Urinary bladder (tissue), 2 donors: ENCODE results near the gene TCTN2. TPM values are rescaled to one million over a fixed set of nuclear protein-coding genes. Genes with fewer than 3 reads are reported as not detected.

Experiments
- polyA plus RNA-seq: library from polyadenylated mRNA; stranded (reverse); fragments of 200-250 nt; gene quantifications from one replicate; pipeline ENCODE4 v1.2.3, GENCODE V29; 2013
- total RNA-seq: library from RNA; depleted of rRNA; stranded (reverse); fragments of >200 nt; gene quantifications from one replicate; pipeline ENCODE4 v1.2.3, GENCODE V29; 2014
- donor health status: healthy.

TCTN2 gene
- total and polyA plus RNA-seq, 2 donors = 7.8 to 11.8 TPM

Other genes starting within 250 kb of the TCTN2 start
- 3.2 TPM for gene RILPL2, start 234.4 kb upstream of the TCTN2 start, total RNA-seq
- 7.1 TPM for gene RILPL2, start 234.4 kb upstream of the TCTN2 start, polyA plus RNA-seq
- 13.0 TPM for gene SNRNP35, start 213.0 kb upstream of the TCTN2 start, total RNA-seq
- 21.9 TPM for gene SNRNP35, start 213.0 kb upstream of the TCTN2 start, polyA plus RNA-seq
- 6.7 TPM for gene RILPL1, start 137.4 kb upstream of the TCTN2 start, total RNA-seq
- gene RILPL1, start 137.4 kb upstream of the TCTN2 start, polyA plus RNA-seq = 26.2 TPM
- 315 TPM for gene TMED2, start 86.6 kb upstream of the TCTN2 start, total RNA-seq
- gene TMED2, start 86.6 kb upstream of the TCTN2 start, polyA plus RNA-seq = 147 TPM
- 15.8 TPM for gene DDX55, start 69.0 kb upstream of the TCTN2 start, total RNA-seq
- 12.2 TPM for gene DDX55, start 69.0 kb upstream of the TCTN2 start, polyA plus RNA-seq
- 26.7 TPM for gene EIF2B1, start 37.4 kb upstream of the TCTN2 start, total RNA-seq
- 42.1 TPM for gene EIF2B1, start 37.4 kb upstream of the TCTN2 start, polyA plus RNA-seq
- gene GTF2H3, start 37.3 kb upstream of the TCTN2 start, total RNA-seq = 37.3 TPM
- 14.7 TPM for gene GTF2H3, start 37.3 kb upstream of the TCTN2 start, polyA plus RNA-seq
- 22.9 TPM for gene ATP6V0A2, start 41.2 kb downstream of the TCTN2 start, total RNA-seq
- 6.8 TPM for gene ATP6V0A2, start 41.2 kb downstream of the TCTN2 start, polyA plus RNA-seq
- gene DNAH10, start 91.2 kb downstream of the TCTN2 start, total RNA-seq = 0.90 TPM
- 0.14 TPM for gene DNAH10, start 91.2 kb downstream of the TCTN2 start, polyA plus RNA-seq